Epidermal melanocyte (primary cell): ENCODE measurements around the gene SPOPL.

Source experiments
- DNase-seq: peaks from one replicate; pipeline ENCODE4 v3.0.0; 2011; ENCODE audit warnings: low spot score; ENCODE audit not compliant: insufficient read length

SPOPL gene

DNA sequence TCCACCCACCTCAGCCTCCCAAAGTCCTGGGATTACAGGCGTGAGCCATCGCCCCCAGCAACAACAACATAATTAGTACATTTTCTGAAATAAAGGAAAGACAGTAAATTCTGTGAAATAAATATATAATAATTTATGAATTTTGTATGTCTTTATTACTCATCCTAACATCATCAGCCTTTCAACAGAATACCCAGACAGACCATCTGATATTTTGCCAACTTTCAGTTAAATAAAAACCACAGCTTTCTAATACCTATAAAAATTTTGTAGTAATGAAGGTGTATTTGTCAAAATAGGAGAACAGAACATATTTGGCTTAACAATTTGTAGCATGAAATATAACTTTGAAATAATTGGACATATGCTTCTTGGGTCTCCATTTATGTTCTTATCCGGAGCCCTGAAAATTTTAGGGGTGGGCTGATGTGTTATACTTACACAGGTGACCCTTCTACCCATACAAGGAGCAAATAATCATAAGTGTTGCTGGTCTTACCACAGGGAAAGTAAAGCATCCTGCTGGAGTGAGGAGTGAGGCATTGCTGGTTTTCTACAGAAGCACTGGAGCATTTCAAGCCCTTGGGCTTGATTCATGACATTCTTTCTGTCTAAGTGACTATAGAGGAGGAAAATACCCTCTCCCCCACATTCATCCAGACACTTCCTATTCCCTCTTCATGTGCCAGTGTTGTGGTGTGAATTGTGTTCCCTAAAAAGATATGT, 99.3 kb downstream of the SPOPL start:
- no peak for DNase-seq

- DNase-seq: no peak
These were observed 100.0 kb downstream of the SPOPL start for GRCh38 chr2:138601458-138602165.

DNA sequence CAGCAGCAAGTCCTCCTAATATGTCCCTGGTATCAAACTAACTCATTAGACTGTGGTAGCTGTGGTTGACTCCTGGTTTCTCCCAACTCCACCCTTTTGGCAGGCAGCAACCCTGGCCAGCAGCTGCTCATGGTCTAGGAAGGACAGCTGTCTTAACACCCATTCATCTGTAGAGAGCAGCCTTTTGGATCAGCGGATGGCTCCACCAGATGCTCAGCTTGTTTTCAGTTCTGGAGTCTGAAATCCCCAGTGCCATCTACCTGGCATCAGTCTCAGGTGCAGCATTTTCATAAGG, 100.5 kb downstream of the SPOPL start:
- DNase-seq: no peak

- no peak for DNase-seq
These were observed 106.2 kb downstream of the SPOPL start for GRCh38 chr2:138607746-138608145.

DNA sequence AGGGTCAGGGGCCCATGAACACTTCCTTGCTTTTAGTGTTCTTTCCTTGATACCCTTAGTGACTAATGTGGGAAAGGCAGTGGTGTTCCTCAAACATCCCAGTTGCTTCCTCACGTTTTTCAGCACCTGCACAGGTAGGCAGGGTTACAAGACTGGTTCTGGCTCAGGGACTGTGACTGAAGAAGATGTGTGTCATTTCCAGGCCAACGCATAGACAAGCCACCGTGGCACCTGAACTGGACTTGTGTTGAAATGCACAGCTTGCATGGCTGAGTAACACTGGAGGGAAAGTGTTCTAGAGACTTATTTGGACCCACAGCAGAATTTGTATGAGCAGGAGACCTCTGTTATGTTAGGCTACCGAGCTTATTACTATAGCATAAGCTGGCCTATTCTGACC, 107.9 kb downstream of the SPOPL start:
- no peak for DNase-seq

DNA sequence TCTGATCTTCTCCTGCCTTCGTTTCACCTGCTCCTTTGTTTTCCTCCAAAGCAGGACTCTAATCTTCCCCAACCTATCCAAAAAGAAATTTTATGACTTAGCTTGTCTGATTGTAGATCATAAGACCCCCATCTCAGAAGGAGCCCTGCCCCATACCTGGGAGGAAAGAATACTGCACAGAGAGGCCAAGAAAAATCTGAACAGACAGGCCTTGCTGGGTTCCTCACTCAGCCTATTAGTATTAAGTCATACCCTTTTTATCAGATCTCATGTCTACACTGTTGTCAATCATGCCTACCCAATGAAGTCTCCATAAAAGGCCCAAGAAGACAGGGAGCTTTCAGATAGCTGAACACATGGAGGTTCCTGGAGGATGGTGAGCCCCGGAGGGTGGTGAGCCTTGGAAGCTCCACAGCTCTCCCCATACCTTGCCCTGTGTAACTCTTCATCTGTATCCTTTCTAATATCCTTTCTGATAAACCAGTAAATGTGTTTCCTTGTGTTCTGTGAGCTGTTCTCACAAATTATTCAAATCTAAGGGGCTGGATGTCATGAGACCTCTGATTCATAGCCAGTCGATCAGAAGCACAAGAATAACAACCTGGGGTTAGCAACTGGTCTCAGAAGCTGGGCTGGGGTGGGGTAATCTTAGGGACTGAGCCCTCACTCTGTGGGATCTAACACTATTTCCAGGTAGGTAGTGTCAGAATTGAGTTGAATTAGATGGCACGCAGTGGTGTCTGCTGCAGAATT, 108.8 kb downstream of the SPOPL start:
- DNase-seq: no peak

- DNase-seq: no peak
These were observed 113.7 kb downstream of the SPOPL start for GRCh38 chr2:138615257-138615656.

GRCh38 chr2:138617026-138617425, 115.5 kb downstream of the SPOPL start:
- no peak for DNase-seq

- DNase-seq: no peak
These were observed 117.4 kb downstream of the SPOPL start for GRCh38 chr2:138618971-138619370.

DNA sequence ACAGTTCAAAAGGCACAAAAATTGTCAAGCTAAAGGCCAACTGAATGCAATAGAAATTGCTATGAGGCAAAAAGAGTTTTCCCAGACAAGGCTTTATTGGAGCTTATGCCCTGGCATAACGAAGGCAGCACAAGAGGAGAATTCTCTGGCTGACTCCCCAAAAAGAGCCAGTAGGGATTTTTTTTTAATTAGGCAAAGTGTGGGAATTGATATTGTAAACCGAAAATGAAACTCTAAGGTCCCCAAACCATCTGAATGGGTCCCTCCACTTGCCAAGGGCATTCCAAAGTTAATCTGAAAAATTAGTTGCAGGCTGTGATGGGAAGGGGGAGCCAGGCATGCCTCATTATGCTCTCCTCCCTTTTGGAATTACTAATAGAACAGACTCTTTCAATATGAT, 118.9 kb downstream of the SPOPL start:
- DNase-seq: no peak

DNA sequence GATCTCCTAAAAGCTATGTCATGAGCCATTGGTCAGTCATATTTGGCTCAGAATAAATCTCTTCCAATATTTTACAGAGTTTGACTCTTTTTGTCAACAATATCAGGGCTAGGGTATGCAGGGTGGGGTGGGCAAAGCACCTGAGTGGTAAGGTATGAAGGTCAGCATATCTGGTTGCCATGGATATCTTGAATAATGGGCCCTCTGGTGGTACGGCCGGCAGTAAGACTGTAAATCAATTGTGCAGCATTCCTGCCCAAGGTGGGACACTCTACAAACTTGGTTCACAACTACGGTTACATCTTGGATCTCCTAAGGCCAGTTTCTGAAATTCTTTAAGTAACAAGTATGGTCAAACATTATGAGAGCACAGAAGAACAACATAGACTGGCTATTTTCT, 119.6 kb downstream of the SPOPL start:
- DNase-seq: no peak

DNA sequence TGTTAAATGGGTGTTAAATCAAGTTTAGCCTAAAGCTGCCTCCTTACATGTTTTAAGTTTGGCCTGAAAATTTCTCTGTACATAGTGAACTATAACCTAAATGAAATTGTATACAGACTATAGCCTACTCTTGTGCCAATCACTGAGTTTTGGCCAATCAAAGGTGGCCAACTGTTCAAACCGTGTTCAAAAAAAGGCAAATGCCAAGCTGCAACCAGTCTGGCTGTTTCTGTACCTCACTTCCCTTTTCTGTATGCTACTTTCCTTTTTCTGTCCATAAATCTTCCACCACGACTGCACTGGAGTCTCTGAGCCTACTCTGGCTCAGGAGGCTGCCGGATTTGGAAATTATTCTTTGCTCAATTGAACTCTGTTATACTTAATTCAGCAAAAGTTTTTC, 121.0 kb downstream of the SPOPL start:
- no peak for DNase-seq
